SK-N-SH treated with all-trans-retinoic acid at 6 μM for 48 hours (cell line): ENCODE data around the gene BCORL1.

ENCODE experiments used
- ARNTL ChIP-seq: fragments of 450-650 bp; formaldehyde crosslinking; IDR thresholded peaks from 2 replicates; pipeline ENCODE4 v1.5.0; 2020; ENCODE audit warnings: low read depth, mild to moderate bottlenecking, moderate library complexity, borderline replicate concordance
- CSRNP3 ChIP-seq: fragments of 250-450 bp; sonication (Bioruptor Pico); IDR thresholded peaks from 2 replicates; pipeline ENCODE4 v1.5.1; 2021; ENCODE audit warnings: mild to moderate bottlenecking, moderate library complexity
- GLIS3 ChIP-seq: fragments of 250-450 bp; sonication (Bioruptor Pico); IDR thresholded peaks from 2 replicates; pipeline ENCODE4 v1.5.0; 2020; ENCODE audit warnings: mild to moderate bottlenecking, moderate library complexity
- ZNF8 ChIP-seq: fragments of 450-650 bp; formaldehyde crosslinking; IDR thresholded peaks from 2 replicates; pipeline ENCODE4 v1.5.0; 2020; ENCODE audit warnings: mild to moderate bottlenecking, moderate library complexity

DNA sequence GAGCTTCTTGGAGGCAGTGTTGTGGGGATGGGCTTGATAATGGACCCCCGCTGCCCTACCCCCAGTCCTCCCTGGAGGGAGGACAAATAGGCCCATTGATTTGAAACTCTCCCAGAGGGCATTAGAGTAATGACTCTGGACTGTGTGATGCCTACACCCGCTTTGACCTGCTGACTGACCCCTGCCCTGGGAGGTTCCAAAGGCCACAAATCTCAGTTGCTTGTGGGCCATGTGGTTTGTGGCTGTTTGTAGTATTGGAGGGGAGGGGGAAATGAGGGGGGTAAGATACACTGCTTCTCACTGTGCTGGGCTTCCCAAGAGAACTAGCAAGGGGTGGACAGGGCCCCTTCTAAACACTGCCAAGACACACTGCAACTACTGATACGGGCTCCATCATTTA, 27.6 kb upstream of the BCORL1 start:
- TF ChIP-seq CSRNP3 (CRISPR knock-in tag) (no peak), ARNTL (CRISPR knock-in tag) (no peak), GLIS3 (CRISPR knock-in tag) (no peak), ZNF8 (CRISPR knock-in tag) (no peak)
